Measurements from ENCODE around the gene SYCE1. TPM values are rescaled to one million over a fixed set of nuclear protein-coding genes. Genes with fewer than 3 reads are reported as not detected.
"Not testable (repeated sequence)": the region's sequence is repeated elsewhere in the genome, so short reads cannot be mapped to it uniquely, and the experiment has no call there.

SYCE1 gene
- total RNA-seq, 1 experiment from 2014 or later: not detected

- DNase-seq (ENCODE audit: extremely low read depth, low read depth): not testable (repeated sequence)
Observed at GRCh38 chr10:133518517-133518916, 46.9 kb downstream of the SYCE1 start.

- DNase-seq (ENCODE audit: extremely low read depth, low read depth): no peak
Observed at GRCh38 chr10:133516057-133516456, 49.3 kb downstream of the SYCE1 start.

- DNase-seq (ENCODE audit: extremely low read depth, low read depth): no peak
Observed at GRCh38 chr10:133515471-133515870, 49.9 kb downstream of the SYCE1 start.

- no peak for DNase-seq (ENCODE audit: extremely low read depth, low read depth)
Observed at GRCh38 chr10:133511907-133512528, 53.4 kb downstream of the SYCE1 start.

- no peak for DNase-seq (ENCODE audit: extremely low read depth, low read depth)
Observed at GRCh38 chr10:133511408-133511807, 54.0 kb downstream of the SYCE1 start.

- DNase-seq (ENCODE audit: extremely low read depth, low read depth): no peak
Observed at GRCh38 chr10:133509700-133510099, 55.7 kb downstream of the SYCE1 start.

Other genes starting within 250 kb of the SYCE1 start
- gene CALY, start 228.7 kb downstream of the SYCE1 start, total RNA-seq (2014; rRNA removed; shearing (Covaris generic)): 0.20 TPM in 1 of 2 replicates, not detected in the other
- not detected in 2 replicates for gene PRAP1, start 218.2 kb downstream of the SYCE1 start, total RNA-seq (2014; rRNA removed; shearing (Covaris generic))
- 5.0 and 7.2 TPM in 2 replicates for gene FUOM, start 207.6 kb downstream of the SYCE1 start, total RNA-seq (2014; rRNA removed; shearing (Covaris generic))
- gene ECHS1, start 192.2 kb downstream of the SYCE1 start, total RNA-seq (2014; rRNA removed; shearing (Covaris generic)): 108 and 109 TPM in 2 replicates
- 1.1 and 1.6 TPM in 2 replicates for gene PAOX, start 186.3 kb downstream of the SYCE1 start, total RNA-seq (2014; rRNA removed; shearing (Covaris generic))
- gene MTG1, start 171.4 kb downstream of the SYCE1 start, total RNA-seq (2014; rRNA removed; shearing (Covaris generic)): 16.6 and 27.1 TPM in 2 replicates
- not detected in 2 replicates for gene SPRN, start 141.0 kb downstream of the SYCE1 start, total RNA-seq (2014; rRNA removed; shearing (Covaris generic))
- gene SCART1, start 111.6 kb downstream of the SYCE1 start, total RNA-seq (2014; rRNA removed; shearing (Covaris generic)): 0.92 and 1.2 TPM in 2 replicates
- gene CYP2E1, start 38.2 kb downstream of the SYCE1 start, total RNA-seq (2014; rRNA removed; shearing (Covaris generic)): 1.4 and 1.6 TPM in 2 replicates
- gene FRG2B, start 61.2 kb upstream of the SYCE1 start, total RNA-seq (2014; rRNA removed; shearing (Covaris generic)): not detected in 2 replicates